Adipocyte (in vitro differentiated cells): ENCODE measurements around the gene ANAPC2.

Experiments used
- DNase-seq: peaks from one replicate; pipeline ENCODE4 v3.0.0-alpha.2; 2015; ENCODE audit warnings: low read depth
- H3K27me3 ChIP-seq: replicated peaks from 2 replicates; pipeline ENCODE4 v1.7.0; 2013; ENCODE audit warnings: mild to moderate bottlenecking, low read length, moderate library complexity; ENCODE audit not compliant: control insufficient read depth, insufficient read depth
- H3K36me3 ChIP-seq: 2 replicates; pipeline ENCODE4 v1.7.0; 2013; ENCODE audit warnings: low read length, mild to moderate bottlenecking, moderate library complexity; ENCODE audit not compliant: control insufficient read depth, insufficient read depth, severe bottlenecking
- H3K4me1 ChIP-seq: 2 replicates; pipeline ENCODE4 v1.7.0; 2013; ENCODE audit warnings: mild to moderate bottlenecking, low read length, moderate library complexity; ENCODE audit not compliant: control insufficient read depth, insufficient read depth
- H3K4me3 ChIP-seq: 2 replicates; pipeline ENCODE4 v1.7.0; 2013; ENCODE audit warnings: mild to moderate bottlenecking, low read length, moderate library complexity
- H3K9ac ChIP-seq: 2 replicates; pipeline ENCODE4 v1.7.0; 2013; ENCODE audit warnings: mild to moderate bottlenecking, low read length, moderate library complexity
- H3K9me3 ChIP-seq: 2 replicates; pipeline ENCODE4 v1.7.0; 2013; ENCODE audit warnings: mild to moderate bottlenecking, low read length, moderate library complexity; ENCODE audit not compliant: control insufficient read depth

ANAPC2 gene

DNA sequence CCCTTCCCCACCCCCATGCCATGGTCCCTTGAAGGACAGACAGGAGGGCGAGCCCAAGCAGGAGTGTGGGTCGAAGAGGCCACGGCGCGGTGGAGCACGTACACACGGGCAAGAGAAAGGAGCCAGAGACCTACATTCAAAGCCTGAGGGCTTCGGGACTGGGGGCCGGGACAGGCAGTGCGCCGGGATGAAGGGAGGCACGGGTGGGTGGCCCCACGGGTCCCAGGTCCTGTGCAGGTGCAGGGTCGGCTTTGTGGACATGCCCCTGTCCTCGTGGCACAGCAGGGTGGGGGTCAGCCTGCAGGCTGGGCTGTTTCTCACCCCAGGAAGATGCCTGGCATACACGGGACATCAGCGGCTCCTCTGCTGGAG lies 28.3 kb downstream of the ANAPC2 start:
- Histone ChIP-seq H3K36me3 (no peaks in the 10 kb centered on the region), H3K4me3 (no peak overlapping the region), H3K27me3 (peaks cover 61% of the 10 kb centered on the region), H3K4me1 (no peaks in the 10 kb centered on the region), H3K9ac (no peak overlapping the region), H3K9me3 (no peaks in the 10 kb centered on the region)
- DNase-seq: no peak

GRCh38 chr9:137159105-137160053 lies 29.0 kb downstream of the ANAPC2 start:
- no peak for DNase-seq
- Histone ChIP-seq H3K4me3 (no peak overlapping the region), H3K9me3 (no peaks in the 10 kb centered on the region), H3K9ac (no peak overlapping the region), H3K4me1 (no peaks in the 10 kb centered on the region), H3K27me3 (peaks cover 56% of the 10 kb centered on the region), H3K36me3 (no peaks in the 10 kb centered on the region)

DNA sequence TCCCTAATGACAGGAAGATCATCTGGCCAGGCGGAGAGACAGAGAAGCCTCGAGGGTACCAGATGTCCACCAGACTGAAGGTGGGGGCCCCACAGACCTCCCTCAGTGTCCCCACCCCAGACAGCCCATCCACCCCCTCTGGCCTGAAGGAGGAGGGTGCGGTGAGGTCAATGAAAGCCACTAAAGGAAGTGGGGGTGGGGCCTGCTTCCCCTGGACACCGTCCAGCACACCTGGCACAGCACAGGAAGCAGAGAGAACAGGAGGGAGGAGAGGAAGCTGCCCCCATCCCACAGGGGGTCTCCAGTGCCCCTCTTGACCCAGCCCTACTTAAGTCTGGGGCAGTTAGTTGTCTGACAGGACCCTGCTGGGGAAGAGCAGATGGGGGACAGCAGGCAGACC lies 29.7 kb downstream of the ANAPC2 start:
- Histone ChIP-seq H3K36me3 (no peaks in the 10 kb centered on the region), H3K9ac (no peak overlapping the region), H3K27me3 (peaks cover 50% of the 10 kb centered on the region), H3K4me1 (no peaks in the 10 kb centered on the region), H3K4me3 (no peak overlapping the region), H3K9me3 (no peaks in the 10 kb centered on the region)
- no peak for DNase-seq

DNA sequence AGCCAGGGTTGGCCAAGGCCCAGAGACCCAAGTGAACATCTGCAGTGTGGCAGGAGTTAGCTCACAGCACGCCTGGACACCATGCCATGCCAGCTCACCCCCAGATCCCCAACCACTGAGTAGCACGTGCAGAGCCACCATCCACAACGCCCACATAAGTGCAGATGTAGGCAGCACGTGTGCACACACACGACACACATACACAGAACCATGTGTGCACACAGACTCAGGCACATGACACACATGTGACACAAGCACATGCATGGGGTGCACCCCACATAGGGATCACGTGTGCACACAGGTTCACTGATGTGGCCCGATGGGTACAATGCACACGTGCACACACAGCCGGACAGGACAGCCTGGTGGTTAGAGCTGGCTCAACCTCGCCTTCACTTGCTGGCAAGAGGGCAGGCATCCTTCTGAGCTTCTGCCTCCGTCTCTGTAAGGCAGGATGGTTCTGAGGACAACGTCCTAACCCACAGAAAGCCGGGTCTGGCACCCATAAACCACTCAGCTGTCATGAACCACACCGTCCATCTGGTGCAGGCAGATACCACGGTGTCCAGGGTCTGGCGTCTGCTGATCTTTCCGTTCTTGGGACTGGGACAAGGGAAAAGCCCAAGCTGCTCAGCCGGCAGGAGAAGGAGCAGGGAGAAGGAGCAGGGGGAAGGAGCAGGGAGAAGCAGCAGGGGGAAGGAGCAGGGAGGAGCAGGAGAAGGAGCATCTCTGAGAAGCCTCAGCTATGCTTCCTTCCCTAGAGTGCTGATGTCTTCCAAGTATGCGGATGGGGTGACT lies 30.5 kb downstream of the ANAPC2 start:
- Histone ChIP-seq H3K4me1 (no peaks in the 10 kb centered on the region), H3K9me3 (no peaks in the 10 kb centered on the region), H3K4me3 (no peak overlapping the region), H3K36me3 (no peaks in the 10 kb centered on the region), H3K9ac (no peak overlapping the region), H3K27me3 (peaks cover 47% of the 10 kb centered on the region)
- no peak for DNase-seq

- Histone ChIP-seq H3K9ac (no peak overlapping the region), H3K9me3 (no peaks in the 10 kb centered on the region), H3K36me3 (no peaks in the 10 kb centered on the region), H3K27me3 (peaks cover 45% of the 10 kb centered on the region), H3K4me3 (peak overlapping the region; percentile 38), H3K4me1 (no peaks in the 10 kb centered on the region)
- DNase-seq: peak; percentile 64
Measured at GRCh38 chr9:137156567-137157375, 31.6 kb downstream of the ANAPC2 start.

DNA sequence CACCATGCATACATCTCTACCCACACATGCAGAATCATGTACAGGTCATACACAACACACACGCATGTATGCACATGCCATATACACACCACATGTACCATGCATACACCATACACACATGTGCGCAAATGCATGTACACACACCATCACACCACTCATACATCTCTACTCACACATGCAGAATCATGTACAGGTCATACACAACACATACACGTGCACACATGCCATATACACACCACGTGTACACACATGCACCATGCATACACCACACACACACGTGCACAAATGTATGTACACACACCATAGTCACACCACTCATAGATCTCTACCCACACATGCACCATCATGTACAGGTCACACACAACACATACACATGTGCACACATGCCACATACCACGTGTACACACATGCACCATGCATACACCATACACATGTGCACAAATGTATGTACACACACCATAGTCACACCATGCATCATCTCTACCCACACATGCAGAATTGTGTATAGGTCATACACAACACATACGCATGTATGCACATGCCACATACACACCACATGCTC lies 35.4 kb downstream of the ANAPC2 start:
- Histone ChIP-seq H3K27me3 (peaks cover 29% of the 10 kb centered on the region), H3K9me3 (no peaks in the 10 kb centered on the region), H3K36me3 (no peaks in the 10 kb centered on the region), H3K4me3 (no peak overlapping the region), H3K9ac (no peak overlapping the region), H3K4me1 (no peaks in the 10 kb centered on the region)
- DNase-seq: no peak

- H3K4me3 ChIP-seq: no peak overlapping the region
- H3K9me3 ChIP-seq: no peaks in the 10 kb centered on the region
- peaks cover 23% of the 10 kb centered on the region for H3K27me3 ChIP-seq
- H3K9ac ChIP-seq: no peak overlapping the region
- H3K4me1 ChIP-seq: no peaks in the 10 kb centered on the region
- H3K36me3 ChIP-seq: no peaks in the 10 kb centered on the region
- DNase-seq: peak; percentile 33
Measured at GRCh38 chr9:137150617-137151457, 37.5 kb downstream of the ANAPC2 start.

DNA sequence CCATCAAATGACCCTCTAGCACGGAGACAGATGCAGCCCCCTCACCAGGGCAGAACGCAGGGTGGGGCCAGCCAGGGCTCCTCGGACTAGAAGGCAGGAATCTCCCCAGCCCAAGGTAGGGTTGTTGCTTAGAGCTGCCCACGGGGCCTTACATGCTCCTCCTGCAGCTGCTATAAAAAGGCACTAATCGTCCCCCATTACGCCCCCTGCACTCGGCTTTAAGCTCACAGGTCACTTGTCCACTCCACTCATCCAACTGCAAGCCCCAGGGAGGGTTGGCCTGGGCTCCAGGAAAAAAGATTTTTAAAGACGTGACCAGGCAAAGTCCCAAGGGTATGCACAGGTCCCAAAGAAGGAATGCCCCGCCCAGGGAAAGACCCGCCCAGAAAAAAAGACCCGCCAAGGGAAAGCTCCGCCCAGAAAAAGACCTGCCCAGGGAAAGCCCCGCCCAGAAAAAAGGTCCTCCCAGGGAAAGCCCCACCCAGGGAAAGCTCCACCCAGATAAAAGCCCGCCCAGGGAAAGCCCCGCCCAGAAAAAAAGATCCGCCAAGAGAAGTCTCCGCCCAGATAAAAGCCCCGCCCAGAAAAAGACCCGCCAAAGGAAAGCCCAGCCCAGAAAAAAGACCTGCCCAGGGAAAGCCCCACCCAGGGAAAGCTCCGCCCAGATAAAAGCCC lies 38.3 kb downstream of the ANAPC2 start:
- no peaks in the 10 kb centered on the region for H3K4me1 ChIP-seq
- H3K36me3 ChIP-seq: no peaks in the 10 kb centered on the region
- H3K9ac ChIP-seq: no peak overlapping the region
- H3K4me3 ChIP-seq: no peak overlapping the region
- no peak for DNase-seq
- H3K9me3 ChIP-seq: no peaks in the 10 kb centered on the region
- H3K27me3 ChIP-seq: peaks cover 15% of the 10 kb centered on the region

GRCh38 chr9:137149363-137149762 lies 39.0 kb downstream of the ANAPC2 start:
- Histone ChIP-seq H3K4me3 (no peak overlapping the region), H3K4me1 (no peaks in the 10 kb centered on the region), H3K9me3 (no peaks in the 10 kb centered on the region), H3K36me3 (no peaks in the 10 kb centered on the region), H3K9ac (no peak overlapping the region), H3K27me3 (peaks cover 14% of the 10 kb centered on the region)
- DNase-seq: no peak

DNA sequence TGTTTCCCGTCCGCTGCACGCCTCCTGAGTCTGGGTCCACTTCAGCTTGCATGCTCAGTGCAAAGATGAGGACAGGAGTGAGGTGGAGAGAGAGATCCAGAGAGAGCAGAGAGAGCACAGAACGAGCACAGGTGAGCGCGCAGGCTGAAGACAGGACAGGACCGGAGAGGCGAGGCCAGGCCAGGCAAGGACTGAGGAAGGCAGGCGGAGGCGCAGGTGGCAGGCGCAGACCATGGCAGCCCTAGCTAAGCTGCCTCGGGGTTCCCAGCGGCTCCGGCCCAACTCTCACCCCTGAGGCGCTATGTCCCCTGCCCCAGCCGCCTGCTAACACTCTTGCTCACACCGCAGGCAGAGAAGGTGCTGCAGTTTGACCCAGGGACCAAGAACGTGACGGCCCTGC lies 39.7 kb downstream of the ANAPC2 start:
- no peak overlapping the region for H3K9ac ChIP-seq
- no peak for DNase-seq
- H3K9me3 ChIP-seq: no peaks in the 10 kb centered on the region
- H3K4me3 ChIP-seq: no peak overlapping the region
- H3K27me3 ChIP-seq: peaks cover 15% of the 10 kb centered on the region
- no peaks in the 10 kb centered on the region for H3K36me3 ChIP-seq
- no peaks in the 10 kb centered on the region for H3K4me1 ChIP-seq
